GM19467 (cell line): ENCODE data around the gene FIGLA.

Experiments
- ATAC-seq: cut with Tn5 transposase; IDR thresholded peaks from one replicate; pipeline ENCODE4 v1.9.1; 2021; ENCODE audit warnings: mild to moderate bottlenecking, moderate library complexity; ENCODE audit not compliant: unreplicated experiment

Gene FIGLA

GRCh38 chr2:70776266-70776665 is 14.2 kb downstream of the FIGLA start:
- ATAC-seq = no peak

- no peak for ATAC-seq
These were observed 15.3 kb downstream of the FIGLA start for GRCh38 chr2:70775141-70775540.

GRCh38 chr2:70772486-70773155 is 17.8 kb downstream of the FIGLA start:
- no peak for ATAC-seq

- no peak for ATAC-seq
These were observed 19.0 kb downstream of the FIGLA start for GRCh38 chr2:70771446-70771845.

- ATAC-seq = no peak
These were observed 21.0 kb downstream of the FIGLA start for GRCh38 chr2:70769450-70769849.

- ATAC-seq = no peak
These were observed 21.8 kb downstream of the FIGLA start for GRCh38 chr2:70768590-70769085.

- no peak for ATAC-seq
These were observed 22.5 kb downstream of the FIGLA start, which contains the start of gene ADD2 for GRCh38 chr2:70767699-70768589. ADD2 (minus strand) TSS chr2:70768200; CDS start chr2:70706408, 61,792 bp downstream.

GRCh38 chr2:70767079-70767698 is 23.3 kb downstream of the FIGLA start:
- no peak for ATAC-seq

- no peak for ATAC-seq
These were observed 23.9 kb downstream of the FIGLA start for GRCh38 chr2:70766357-70767078.

GRCh38 chr2:70765507-70765906 is 24.9 kb downstream of the FIGLA start:
- ATAC-seq = no peak

- ATAC-seq = no peak
These were observed 31.0 kb downstream of the FIGLA start for GRCh38 chr2:70759446-70759845.

GRCh38 chr2:70757966-70758365 is 32.5 kb downstream of the FIGLA start:
- ATAC-seq = no peak

- no peak for ATAC-seq
These were observed 33.1 kb downstream of the FIGLA start for GRCh38 chr2:70757360-70757759.

GRCh38 chr2:70756128-70756527 is 34.3 kb downstream of the FIGLA start:
- ATAC-seq = no peak

- ATAC-seq = no peak
These were observed 36.5 kb downstream of the FIGLA start for GRCh38 chr2:70753902-70754301.

- no peak for ATAC-seq
These were observed 37.4 kb downstream of the FIGLA start for GRCh38 chr2:70753031-70753430.

- ATAC-seq = no peak
These were observed 38.0 kb downstream of the FIGLA start for GRCh38 chr2:70752396-70752795.

- ATAC-seq = no peak
These were observed 38.6 kb downstream of the FIGLA start for GRCh38 chr2:70751881-70752280.

- no peak for ATAC-seq
These were observed 40.1 kb downstream of the FIGLA start for GRCh38 chr2:70750320-70750719.

- no peak for ATAC-seq
These were observed 42.2 kb downstream of the FIGLA start for GRCh38 chr2:70748002-70748784.
